GM18870 (cell line): ENCODE measurements around the gene CXCL9.
"Not testable (repeated sequence)": the region's sequence is repeated elsewhere in the genome, so short reads cannot be mapped to it uniquely, and the experiment has no call there.

Experiments
- ATAC-seq: cut with Tn5 transposase; IDR thresholded peaks from one replicate; pipeline ENCODE4 v1.9.1; 2021; ENCODE audit warnings: moderate library complexity; ENCODE audit not compliant: unreplicated experiment

CXCL9 gene

GRCh38 chr4:76012388-76012801 is 5.1 kb upstream of the CXCL9 start:
- no peak for ATAC-seq

- peak; percentile 70 for ATAC-seq
Measured at GRCh38 chr4:76011700-76012387, 4.5 kb upstream of the CXCL9 start.

DNA sequence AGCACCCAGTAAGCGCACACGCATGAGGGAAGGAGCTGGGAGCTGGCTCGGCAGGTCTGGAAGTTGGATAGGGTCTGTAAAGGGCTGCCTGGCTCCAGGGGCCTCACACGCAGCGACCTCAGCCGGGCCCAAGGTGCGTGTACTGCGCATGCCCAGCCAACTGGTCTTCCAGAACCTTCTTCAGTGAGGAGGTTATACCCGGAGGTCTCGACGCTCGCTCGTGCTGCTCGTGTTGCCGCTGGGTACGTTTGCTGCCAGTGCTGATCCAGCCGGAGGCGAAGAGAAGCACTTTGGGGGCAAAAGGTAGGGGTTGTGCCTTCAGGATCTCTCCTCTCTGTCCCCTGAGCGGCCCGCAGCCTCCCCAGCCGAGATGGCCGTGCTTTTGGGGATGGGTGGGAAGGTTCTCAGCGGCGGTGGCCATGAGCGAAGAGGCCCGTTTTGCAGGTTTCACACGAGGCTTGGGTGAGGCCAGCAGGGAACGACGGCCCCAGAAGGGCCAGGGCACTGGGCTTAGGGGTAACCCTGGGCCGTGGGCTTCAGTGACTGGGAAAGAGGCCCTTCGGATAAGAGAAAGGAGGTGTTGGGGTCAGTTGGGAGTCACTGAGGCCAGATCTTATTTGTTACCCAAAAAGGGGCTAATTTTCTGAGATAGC is 3.8 kb upstream of the CXCL9 start:
- no peak for ATAC-seq

GRCh38 chr4:76010576-76010975 is 3.3 kb upstream of the CXCL9 start:
- ATAC-seq, result no peak

- no peak for ATAC-seq
Measured at GRCh38 chr4:76009311-76009710, 2.0 kb upstream of the CXCL9 start.

- no peak for ATAC-seq
Measured at GRCh38 chr4:76003620-76004019, 3.7 kb downstream of the CXCL9 start.

DNA sequence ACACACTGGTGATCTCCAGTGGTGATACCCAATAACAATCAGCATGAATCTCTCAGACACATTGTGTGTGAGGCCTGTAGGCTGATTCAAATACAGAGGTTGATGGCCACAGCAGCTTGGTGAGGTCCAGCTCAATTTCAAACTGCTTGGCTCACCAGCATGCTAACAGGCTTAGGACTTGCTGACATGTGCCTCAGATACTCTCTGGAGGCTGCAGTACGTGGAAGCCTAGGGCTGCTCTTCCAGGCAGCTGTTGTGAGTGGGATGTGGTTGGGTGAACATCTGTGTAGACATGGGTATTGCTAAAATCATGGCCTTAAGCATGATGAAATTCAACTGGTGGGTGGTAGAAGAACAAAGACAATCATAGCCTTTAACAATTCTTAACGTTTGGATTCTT is 4.3 kb downstream of the CXCL9 start:
- ATAC-seq, result no peak

DNA sequence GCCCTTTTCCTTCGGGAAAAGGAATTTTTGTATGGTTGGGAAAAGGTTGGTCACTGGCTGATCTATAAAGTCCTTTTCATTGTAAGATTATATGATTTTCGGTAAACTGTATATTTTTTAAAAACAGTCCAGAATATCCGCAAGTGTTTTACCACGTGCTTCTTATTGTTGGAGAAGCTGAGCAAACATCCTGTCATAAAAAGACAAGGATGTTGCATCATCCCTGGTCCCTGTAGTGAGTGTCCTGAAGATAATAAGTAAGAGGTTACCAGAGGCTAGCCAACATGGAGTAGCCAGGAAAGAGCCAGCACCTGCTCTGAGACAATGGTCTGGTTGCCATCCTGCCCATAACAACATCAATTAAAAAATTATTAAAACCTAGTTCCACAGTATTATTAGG is 5.1 kb downstream of the CXCL9 start:
- ATAC-seq, result no peak

DNA sequence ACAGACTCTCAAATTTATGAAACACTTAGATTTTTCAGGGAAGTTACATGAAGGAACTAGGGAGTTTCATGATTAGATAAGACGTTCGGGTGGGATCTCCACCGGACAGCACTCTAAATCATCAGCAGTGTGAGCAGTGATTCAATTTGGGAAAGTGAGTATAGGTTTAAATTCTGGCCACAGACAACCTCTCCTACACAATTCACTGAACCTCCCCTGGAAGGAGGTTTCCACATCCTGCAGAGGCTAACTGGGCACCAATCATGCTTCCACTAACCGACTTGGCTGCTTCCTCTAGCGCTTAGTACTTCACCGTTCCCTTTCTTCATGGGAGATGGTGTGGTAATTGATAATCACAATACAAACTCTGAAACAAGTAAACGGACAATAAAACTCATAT is 5.6 kb downstream of the CXCL9 start:
- ATAC-seq, result no peak

GRCh38 chr4:76000279-76000678 is 7.0 kb downstream of the CXCL9 start:
- no peak for ATAC-seq

DNA sequence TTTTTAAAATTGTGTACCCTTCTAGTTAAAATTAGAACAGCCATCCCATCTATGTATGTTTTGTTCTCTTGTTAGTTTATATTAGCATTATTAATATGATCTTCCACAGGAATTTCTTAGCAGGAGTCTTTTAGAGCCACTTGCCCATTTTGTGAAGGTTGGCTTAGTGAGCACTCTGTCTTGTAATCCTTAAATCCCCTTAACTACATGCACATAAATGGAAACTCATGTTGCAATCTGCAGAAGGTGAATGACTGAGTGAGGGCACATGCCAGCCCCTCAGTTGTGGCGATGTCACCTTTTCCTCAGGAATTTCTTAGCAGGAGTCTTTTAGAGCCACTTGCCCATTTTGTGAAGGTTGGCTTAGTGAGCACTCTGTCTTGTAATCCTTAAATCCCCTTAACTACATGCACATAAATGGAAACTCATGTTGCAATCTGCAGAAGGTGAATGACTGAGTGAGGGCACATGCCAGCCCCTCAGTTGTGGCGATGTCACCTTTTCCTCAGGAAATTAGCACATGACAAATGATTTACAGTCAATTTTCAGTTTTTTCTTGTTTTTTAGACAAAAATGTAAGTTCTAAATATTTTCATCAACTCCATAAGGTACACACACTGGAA is 8.7 kb downstream of the CXCL9 start:
- not testable (repeated sequence) for ATAC-seq

GRCh38 chr4:75997946-75998345 is 9.4 kb downstream of the CXCL9 start:
- no peak for ATAC-seq

DNA sequence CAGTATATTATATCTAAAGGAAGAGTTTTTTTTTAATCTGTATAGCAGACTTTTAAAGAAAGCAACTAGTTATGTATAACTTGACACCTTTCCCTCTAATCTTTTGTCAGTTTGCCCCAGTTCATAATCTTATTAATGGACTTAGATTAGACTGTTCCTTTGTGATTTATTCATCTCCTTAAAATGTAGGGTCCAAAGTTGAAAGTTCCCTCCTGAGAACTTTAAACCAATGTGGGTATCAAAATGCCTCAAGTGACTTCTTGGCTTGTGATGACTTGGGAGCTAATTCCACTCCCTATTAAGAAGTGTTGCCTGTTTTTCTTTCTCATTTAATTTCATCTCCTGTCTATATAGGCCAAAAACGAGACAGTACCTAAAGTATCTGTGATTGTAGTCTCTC is 10.2 kb downstream of the CXCL9 start:
- ATAC-seq, result no peak

GRCh38 chr4:75995727-75996126 is 11.6 kb downstream of the CXCL9 start:
- no peak for ATAC-seq

- ATAC-seq, result no peak
Measured at GRCh38 chr4:75992462-75992861, 14.8 kb downstream of the CXCL9 start.

DNA sequence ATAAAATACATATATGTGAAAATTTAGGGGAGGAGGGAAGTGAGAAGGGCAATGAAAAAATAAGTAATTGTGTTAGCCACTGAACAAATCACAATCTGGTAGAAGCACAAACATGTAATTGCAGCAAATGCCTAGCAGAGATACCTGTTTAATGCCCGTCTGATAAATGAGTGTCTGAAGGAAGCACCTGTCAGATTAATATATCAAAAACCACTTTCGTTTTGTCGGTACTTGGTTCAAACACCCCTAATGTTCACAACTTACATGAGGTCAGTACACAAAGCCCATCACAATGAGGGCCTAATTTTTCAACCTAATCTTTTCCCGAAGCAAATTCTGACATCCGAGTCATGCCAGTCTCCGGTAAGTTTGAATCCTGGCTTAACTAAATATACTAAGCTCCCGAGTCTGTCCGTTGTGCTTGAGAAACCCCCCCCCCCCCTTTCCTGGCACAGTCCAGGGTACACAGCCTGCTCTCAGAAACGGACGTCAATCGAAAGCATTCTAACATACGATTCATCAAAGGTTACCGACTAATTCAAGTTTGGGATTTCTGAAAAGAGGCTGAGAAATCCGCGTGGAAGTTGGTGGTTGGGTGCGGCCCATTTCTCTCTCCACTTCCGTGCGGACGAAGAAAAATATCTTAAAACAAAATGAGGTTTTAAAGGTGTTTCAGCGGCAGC is 17.3 kb downstream of the CXCL9 start:
- no peak for ATAC-seq

- ATAC-seq, result no peak
Measured at GRCh38 chr4:75985116-75985515, 22.2 kb downstream of the CXCL9 start.

DNA sequence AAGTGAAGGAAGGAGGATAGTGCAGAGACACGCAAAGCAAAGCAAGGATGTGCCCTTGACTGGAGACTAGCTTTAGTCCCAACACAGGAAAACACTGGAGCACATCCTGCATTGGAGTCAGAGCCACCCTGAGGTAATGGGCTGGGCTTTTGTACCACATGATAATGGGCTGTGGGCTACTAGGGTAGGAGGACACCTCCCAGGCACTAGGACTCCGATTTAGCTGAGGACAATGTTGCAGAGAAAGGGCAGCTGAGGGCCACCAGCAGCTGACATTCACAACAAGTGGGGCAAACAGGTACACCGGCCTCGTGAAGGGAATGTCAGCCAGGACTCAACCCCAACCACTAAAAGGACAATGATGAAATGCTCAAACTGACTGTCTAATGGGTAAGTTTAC is 26.7 kb downstream of the CXCL9 start:
- ATAC-seq, result no peak

GRCh38 chr4:75976177-75976576 is 31.1 kb downstream of the CXCL9 start:
- ATAC-seq, result no peak

GRCh38 chr4:75973766-75974165 is 33.5 kb downstream of the CXCL9 start:
- ATAC-seq, result no peak

DNA sequence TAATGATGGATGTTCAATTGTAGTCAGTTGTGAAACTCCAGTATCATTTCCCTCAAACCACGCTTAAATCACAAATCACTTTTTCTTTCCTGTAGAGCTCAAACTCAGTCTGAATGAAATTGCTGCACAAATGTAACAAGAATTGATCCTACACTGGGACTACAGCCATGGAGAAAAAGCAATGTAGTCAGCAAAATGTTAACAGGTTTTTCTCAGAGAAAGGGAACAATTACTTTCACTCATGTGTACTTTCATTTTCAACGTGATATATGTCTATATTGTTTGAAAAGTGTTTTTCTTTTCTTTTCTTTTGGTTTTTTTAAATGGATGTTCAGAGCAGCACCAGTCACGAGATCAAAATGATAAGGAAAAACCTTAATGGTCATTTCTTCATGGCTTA is 39.2 kb downstream of the CXCL9 start:
- no peak for ATAC-seq

GRCh38 chr4:75963558-75963957 is 43.8 kb downstream of the CXCL9 start:
- no peak for ATAC-seq
